Activated naive CD8-positive, alpha-beta T cell treated with anti-CD3 and anti-CD28 coated beads, Interleukin-2, amount 50 U/mL, for 24 hours (primary cell): ENCODE measurements around the gene LAMA3.

ENCODE experiments used
- ATAC-seq: fragments of 150-1000 bp; cut with Tn5 transposase; one replicate; pipeline ENCODE4 v1.10.0; 2021
- DNase-seq: peaks from one replicate; pipeline ENCODE4 v3.0.0; 2021
- H3K27ac Mint-ChIP-seq: one replicate; pipeline ENCODE4 v1.8.0; 2021; ENCODE audit warnings: mild to moderate bottlenecking, mixed read lengths
- H3K27me3 Mint-ChIP-seq: one replicate; pipeline ENCODE4 v1.8.0; 2021; ENCODE audit warnings: mixed read lengths
- H3K36me3 Mint-ChIP-seq: one replicate; pipeline ENCODE4 v1.8.0; 2021; ENCODE audit warnings: low read depth, mixed read lengths
- H3K4me1 Mint-ChIP-seq: one replicate; pipeline ENCODE4 v1.8.0; 2021; ENCODE audit warnings: mixed read lengths
- H3K4me3 Mint-ChIP-seq: one replicate; pipeline ENCODE4 v1.8.0; 2021; ENCODE audit warnings: mild to moderate bottlenecking, moderate library complexity, mixed read lengths
- H3K9me3 Mint-ChIP-seq: one replicate; pipeline ENCODE4 v1.8.0; 2021; ENCODE audit warnings: mixed read lengths

Gene LAMA3

GRCh38 chr18:23662309-23663263, 26.7 kb upstream of the LAMA3 start, which contains the start of gene ANKRD29:
ANKRD29 (minus strand) TSS chr18:23662911; CDS start chr18:23662730, 181 bp downstream.
- H3K27ac Mint-ChIP-seq, result peak within 1 kb of the TSS; percentile 87

GRCh38 chr18:23664674-23665073, 24.6 kb upstream of the LAMA3 start:
- ATAC-seq (no peak), DNase-seq (no peak)
- Mint-ChIP-seq H3K27me3 (peaks cover 33% of the 10 kb centered on the region), H3K4me3 (no peak overlapping the region), H3K36me3 (peaks cover 2% of the 10 kb centered on the region), H3K9me3 (no peaks in the 10 kb centered on the region), H3K27ac (no peak overlapping the region), H3K4me1 (peaks cover 16% of the 10 kb centered on the region)

More at GRCh38 chr18:23662309-23663263, 26.7 kb upstream of the LAMA3 start, which contains the start of gene ANKRD29:
- Mint-ChIP-seq H3K9me3 (no peaks in the 10 kb centered on the region), H3K36me3 (peaks cover 2% of the 10 kb centered on the region), H3K27me3 (peaks cover 46% of the 10 kb centered on the region), H3K4me1 (peaks cover 16% of the 10 kb centered on the region), H3K4me3 (peak within 1 kb of the TSS; percentile 81)
- DNase-seq, result peak; percentile 55
- peak; percentile 73 for ATAC-seq

- H3K27me3 Mint-ChIP-seq, result peaks cover 18% of the 10 kb centered on the region
- DNase-seq (no peak), ATAC-seq (no peak)
- H3K9me3 Mint-ChIP-seq, result no peaks in the 10 kb centered on the region
- H3K4me3 Mint-ChIP-seq, result no peak overlapping the region
- H3K4me1 Mint-ChIP-seq, result peaks cover 10% of the 10 kb centered on the region
- H3K27ac Mint-ChIP-seq, result no peak overlapping the region
- H3K36me3 Mint-ChIP-seq, result peaks cover 2% of the 10 kb centered on the region
Observed at GRCh38 chr18:23667114-23667513, 22.1 kb upstream of the LAMA3 start.

- H3K4me1 Mint-ChIP-seq, result peaks cover 6% of the 10 kb centered on the region
- H3K27me3 Mint-ChIP-seq, result peaks cover 8% of the 10 kb centered on the region
- no peak overlapping the region for H3K4me3 Mint-ChIP-seq
- no peaks in the 10 kb centered on the region for H3K9me3 Mint-ChIP-seq
- H3K27ac Mint-ChIP-seq, result no peak overlapping the region
- ATAC-seq (no peak), DNase-seq (no peak)
- no peaks in the 10 kb centered on the region for H3K36me3 Mint-ChIP-seq
Observed at GRCh38 chr18:23668731-23669130, 20.5 kb upstream of the LAMA3 start.

- DNase-seq (no peak), ATAC-seq (no peak)
- Mint-ChIP-seq H3K4me1 (peaks cover 10% of the 10 kb centered on the region), H3K27me3 (peaks cover 8% of the 10 kb centered on the region), H3K9me3 (no peaks in the 10 kb centered on the region), H3K4me3 (no peak overlapping the region), H3K36me3 (no peaks in the 10 kb centered on the region), H3K27ac (no peak overlapping the region)
Observed at GRCh38 chr18:23669202-23669766, 20.0 kb upstream of the LAMA3 start.

DNA sequence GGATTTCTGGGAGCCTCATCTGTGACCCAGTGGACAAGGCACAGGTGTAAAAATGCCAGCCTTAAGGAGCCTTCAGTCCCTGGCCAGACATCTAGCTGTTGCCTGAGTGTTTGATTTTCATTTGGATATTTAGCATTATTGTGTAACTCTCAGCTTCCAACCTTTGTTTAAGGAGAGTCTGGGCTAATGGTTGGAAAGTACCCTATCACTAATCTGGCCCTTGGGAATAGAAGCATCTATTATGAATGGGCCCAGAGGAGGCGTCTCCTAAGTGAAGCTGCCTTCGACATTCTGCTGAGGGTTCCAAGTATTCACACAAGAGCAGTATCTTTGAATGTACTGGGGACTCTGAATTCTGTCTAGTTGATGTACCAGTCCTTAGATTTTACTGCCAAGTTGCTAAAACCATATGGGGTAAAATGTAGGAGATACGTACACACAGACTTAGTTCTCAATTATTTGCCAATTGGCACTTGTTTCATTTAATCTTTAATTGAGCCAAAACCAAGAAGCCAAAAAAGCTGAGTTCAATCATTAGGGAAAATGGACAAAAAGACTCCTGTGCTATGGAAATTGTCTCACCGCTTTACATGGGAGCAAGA, 19.3 kb upstream of the LAMA3 start:
- Mint-ChIP-seq H3K27me3 (peaks cover 3% of the 10 kb centered on the region), H3K4me3 (no peak overlapping the region), H3K27ac (no peak overlapping the region), H3K36me3 (no peaks in the 10 kb centered on the region), H3K9me3 (no peaks in the 10 kb centered on the region), H3K4me1 (peaks cover 10% of the 10 kb centered on the region)
- DNase-seq (no peak), ATAC-seq (no peak)

DNA sequence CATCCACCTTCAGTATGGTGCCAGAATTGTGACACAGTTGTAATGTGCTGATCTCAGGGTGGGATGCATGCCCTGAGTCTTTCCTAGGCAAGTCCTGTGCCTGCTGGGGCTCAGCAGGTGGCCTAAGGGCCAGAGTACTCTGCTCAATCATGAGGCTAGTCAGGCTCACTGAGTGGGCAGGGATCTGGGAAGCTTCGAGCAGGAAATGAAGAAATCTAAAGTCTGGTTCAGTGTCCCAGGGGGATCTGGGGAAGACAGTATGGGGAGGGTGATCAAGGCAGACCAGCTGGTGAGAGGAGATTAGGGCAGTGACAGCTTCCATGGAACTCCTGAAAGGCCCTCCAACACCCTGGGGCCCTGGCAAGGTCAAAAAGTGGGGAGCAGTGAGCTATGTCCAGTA, 17.7 kb upstream of the LAMA3 start:
- Mint-ChIP-seq H3K4me3 (no peak overlapping the region), H3K27ac (no peak overlapping the region), H3K36me3 (no peaks in the 10 kb centered on the region), H3K27me3 (peaks cover 6% of the 10 kb centered on the region), H3K9me3 (no peaks in the 10 kb centered on the region), H3K4me1 (peaks cover 10% of the 10 kb centered on the region)
- no peak for ATAC-seq
- no peak for DNase-seq

- Mint-ChIP-seq H3K4me3 (no peak overlapping the region), H3K27ac (no peak overlapping the region), H3K9me3 (no peaks in the 10 kb centered on the region), H3K4me1 (peaks cover 10% of the 10 kb centered on the region), H3K27me3 (peaks cover 11% of the 10 kb centered on the region), H3K36me3 (no peaks in the 10 kb centered on the region)
- no peak for DNase-seq
- peak; percentile 95 for ATAC-seq
Observed at GRCh38 chr18:23673725-23674124, 15.5 kb upstream of the LAMA3 start.

DNA sequence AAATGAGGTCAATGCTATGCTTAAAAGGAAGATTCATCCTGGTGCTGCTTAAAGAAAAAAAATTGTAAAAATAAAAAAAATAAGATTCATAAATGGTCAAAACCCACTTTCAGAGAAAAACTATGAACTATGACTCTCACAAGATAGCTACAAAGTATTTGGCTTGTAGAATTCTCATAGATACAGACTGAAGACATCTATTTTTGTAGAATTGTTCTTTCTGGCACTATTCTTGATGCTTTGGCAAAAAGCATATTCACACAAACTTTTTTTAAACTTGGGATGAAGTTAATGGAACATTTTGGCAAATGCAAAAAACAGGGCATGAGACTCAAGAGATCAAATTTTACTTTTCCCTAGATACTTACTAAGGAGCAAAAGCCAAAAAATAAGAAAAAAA, 14.0 kb upstream of the LAMA3 start:
- Mint-ChIP-seq H3K27me3 (peaks cover 18% of the 10 kb centered on the region), H3K4me3 (no peak overlapping the region), H3K9me3 (no peaks in the 10 kb centered on the region), H3K27ac (no peak overlapping the region), H3K36me3 (no peaks in the 10 kb centered on the region), H3K4me1 (peaks cover 10% of the 10 kb centered on the region)
- ATAC-seq, result no peak
- no peak for DNase-seq

DNA sequence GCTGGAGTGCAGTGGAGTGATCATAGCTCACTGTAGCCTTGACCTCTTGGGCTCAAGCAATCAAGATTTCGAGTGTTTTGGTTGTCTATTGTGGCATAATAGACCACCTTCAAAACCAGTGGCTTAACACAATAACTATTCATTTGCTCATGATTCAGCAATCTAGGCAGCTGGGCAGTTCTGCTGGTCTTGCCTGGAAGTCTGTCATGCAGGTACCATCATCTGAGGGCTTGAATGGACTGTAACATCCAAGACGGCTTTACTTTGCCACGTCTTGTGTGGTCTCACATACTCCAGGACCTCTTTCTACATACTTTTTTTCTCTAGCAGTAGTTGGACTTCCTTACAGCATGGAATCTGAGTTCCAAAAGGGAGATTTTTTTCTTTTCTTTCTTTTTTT, 13.4 kb upstream of the LAMA3 start:
- H3K4me1 Mint-ChIP-seq, result peaks cover 10% of the 10 kb centered on the region
- no peak overlapping the region for H3K27ac Mint-ChIP-seq
- ATAC-seq, result no peak
- H3K9me3 Mint-ChIP-seq, result no peaks in the 10 kb centered on the region
- H3K36me3 Mint-ChIP-seq, result no peaks in the 10 kb centered on the region
- no peak for DNase-seq
- peaks cover 21% of the 10 kb centered on the region for H3K27me3 Mint-ChIP-seq
- no peak overlapping the region for H3K4me3 Mint-ChIP-seq

- H3K27ac Mint-ChIP-seq, result no peak overlapping the region
- DNase-seq (no peak), ATAC-seq (no peak)
- peaks cover 31% of the 10 kb centered on the region for H3K27me3 Mint-ChIP-seq
- no peaks in the 10 kb centered on the region for H3K4me1 Mint-ChIP-seq
- no peaks in the 10 kb centered on the region for H3K9me3 Mint-ChIP-seq
- no peaks in the 10 kb centered on the region for H3K36me3 Mint-ChIP-seq
- no peak overlapping the region for H3K4me3 Mint-ChIP-seq
Observed at GRCh38 chr18:23682045-23682444, 7.2 kb upstream of the LAMA3 start.

DNA sequence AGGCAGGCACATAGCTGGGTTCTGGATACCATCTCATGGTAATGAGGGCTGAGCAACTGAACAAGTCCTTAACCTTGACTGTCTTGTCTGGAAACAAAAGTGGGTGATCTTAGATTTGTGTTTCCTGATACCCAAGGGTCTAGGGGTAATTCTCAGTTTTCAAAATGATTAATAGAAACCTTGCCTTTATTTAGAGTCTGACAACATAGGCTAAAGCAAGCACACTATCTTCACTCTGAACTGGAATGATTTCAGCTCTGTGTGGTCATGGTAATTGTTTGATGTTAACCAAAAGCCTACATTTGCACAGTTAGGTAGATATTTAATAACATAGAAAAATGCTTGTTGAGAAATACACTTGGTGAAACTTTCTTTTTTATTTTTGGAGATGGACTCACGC, 6.8 kb upstream of the LAMA3 start:
- H3K9me3 Mint-ChIP-seq, result no peaks in the 10 kb centered on the region
- DNase-seq (no peak), ATAC-seq (no peak)
- H3K27ac Mint-ChIP-seq, result no peak overlapping the region
- H3K27me3 Mint-ChIP-seq, result peaks cover 33% of the 10 kb centered on the region
- H3K4me1 Mint-ChIP-seq, result no peaks in the 10 kb centered on the region
- no peak overlapping the region for H3K4me3 Mint-ChIP-seq
- no peaks in the 10 kb centered on the region for H3K36me3 Mint-ChIP-seq

GRCh38 chr18:23683155-23683554, 6.1 kb upstream of the LAMA3 start:
- Mint-ChIP-seq H3K27ac (no peak overlapping the region), H3K36me3 (no peaks in the 10 kb centered on the region), H3K27me3 (peaks cover 39% of the 10 kb centered on the region), H3K4me3 (no peak overlapping the region), H3K9me3 (no peaks in the 10 kb centered on the region), H3K4me1 (no peaks in the 10 kb centered on the region)
- DNase-seq (no peak), ATAC-seq (no peak)

GRCh38 chr18:23683671-23684070, 5.6 kb upstream of the LAMA3 start:
- Mint-ChIP-seq H3K9me3 (no peaks in the 10 kb centered on the region), H3K4me3 (no peak overlapping the region), H3K27ac (no peak overlapping the region), H3K36me3 (no peaks in the 10 kb centered on the region), H3K27me3 (peaks cover 41% of the 10 kb centered on the region), H3K4me1 (peaks cover 1% of the 10 kb centered on the region)
- no peak for DNase-seq
- ATAC-seq, result no peak
